ENCODE data around the gene FRG2C. TPM values are rescaled to one million over a fixed set of nuclear protein-coding genes. Genes with fewer than 3 reads are reported as not detected.
A peak's percentile ranks its signal among the peaks of the same experiment; 100 is the strongest.
"Not testable (repeated sequence)": the region's sequence is repeated elsewhere in the genome, so short reads cannot be mapped to it uniquely, and the experiment has no call there.

The FRG2C gene
- total RNA-seq, 1 donor from 2014 or later = not detected

- ATAC-seq (ENCODE audit: poor library complexity); DNase-seq; intact Hi-C loops (cut with DNase I): not testable (repeated sequence)
These were observed 3.9 kb downstream of the FRG2C start for GRCh38 chr3:75667757-75668701.

- DNase-seq (peak; percentile 90), ATAC-seq (ENCODE audit: poor library complexity) (peak; percentile 81)
- intact Hi-C loops (cut with DNase I) = not testable (repeated sequence)
These were observed 4.7 kb downstream of the FRG2C start for GRCh38 chr3:75668759-75669347.

- ATAC-seq (ENCODE audit: poor library complexity) (peak; percentile 75), DNase-seq (peak; percentile 79)
- intact Hi-C loops (cut with DNase I) = not testable (repeated sequence)
These were observed 5.5 kb downstream of the FRG2C start for GRCh38 chr3:75669348-75670297.

- ATAC-seq (ENCODE audit: poor library complexity); intact Hi-C loops (cut with DNase I); DNase-seq: not testable (repeated sequence)
These were observed 6.5 kb downstream of the FRG2C start for GRCh38 chr3:75670298-75671286.

- not testable (repeated sequence) for ATAC-seq (ENCODE audit: poor library complexity); DNase-seq
These were observed 7.4 kb downstream of the FRG2C start for GRCh38 chr3:75671287-75672139.

GRCh38 chr3:75672140-75672775 lies 8.1 kb downstream of the FRG2C start:
- DNase-seq; ATAC-seq (ENCODE audit: poor library complexity): not testable (repeated sequence)

More at GRCh38 chr3:75671287-75672139, 7.4 kb downstream of the FRG2C start:
- intact Hi-C loops (cut with DNase I) = not testable (repeated sequence)

DNA sequence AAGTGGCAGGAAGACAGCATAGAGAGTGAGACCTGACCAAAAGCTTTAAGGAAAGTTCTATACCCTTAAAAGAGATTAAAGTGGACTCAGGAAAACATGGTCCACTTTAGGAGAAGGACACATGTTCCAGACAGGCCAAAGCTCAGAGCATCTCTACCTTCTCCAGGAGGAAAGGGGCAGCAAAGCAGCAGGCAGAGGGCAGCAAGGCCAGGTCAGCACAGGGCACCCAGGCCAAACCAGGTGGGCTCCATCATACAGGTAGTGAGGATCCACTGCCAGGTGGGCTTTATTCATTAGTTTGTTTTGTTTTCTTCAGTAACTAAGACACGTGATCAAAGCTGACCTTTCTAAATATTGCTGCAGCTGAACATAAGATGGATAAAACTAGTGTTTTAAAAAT lies 19.8 kb downstream of the FRG2C start:
- DNase-seq; ATAC-seq (ENCODE audit: poor library complexity); intact Hi-C loops (cut with DNase I): not testable (repeated sequence)

More at GRCh38 chr3:75672140-75672775, 8.1 kb downstream of the FRG2C start:
- intact Hi-C loops (cut with DNase I) = not testable (repeated sequence)

- ATAC-seq (ENCODE audit: poor library complexity) (no peak), DNase-seq (no peak)
- intact Hi-C loops (cut with DNase I) = no loop called here
These were observed 23.2 kb downstream of the FRG2C start for GRCh38 chr3:75687323-75687722.

- DNase-seq = no peak
- no peak for ATAC-seq (ENCODE audit: poor library complexity)
- intact Hi-C loops (cut with DNase I) = no loop called here
These were observed 27.9 kb downstream of the FRG2C start for GRCh38 chr3:75692061-75692460.

Small RNA genes within 50 kb of the gene (microRNA-seq; reads per million reads assigned to microRNA genes)
- not detected for gene MIR1324

Other genes with a start within 250 kb of the FRG2C start
- 7.0 TPM for gene ZNF717, start 121.2 kb downstream of the FRG2C start, total RNA-seq